GM19467 (cell line): ENCODE data around the gene SPOCK1.

ENCODE experiments used
- ATAC-seq: cut with Tn5 transposase; IDR thresholded peaks from one replicate; pipeline ENCODE4 v1.9.1; 2021; ENCODE audit warnings: mild to moderate bottlenecking, moderate library complexity; ENCODE audit not compliant: unreplicated experiment

Gene SPOCK1

GRCh38 chr5:137333928-137334327 is 165.2 kb downstream of the SPOCK1 start:
- no peak for ATAC-seq

GRCh38 chr5:137333475-137333874 is 165.7 kb downstream of the SPOCK1 start:
- no peak for ATAC-seq

GRCh38 chr5:137332296-137332695 is 166.8 kb downstream of the SPOCK1 start:
- no peak for ATAC-seq

- no peak for ATAC-seq
These were observed 169.4 kb downstream of the SPOCK1 start for GRCh38 chr5:137329586-137330296.

GRCh38 chr5:137328991-137329390 is 170.1 kb downstream of the SPOCK1 start:
- ATAC-seq = no peak

- ATAC-seq = no peak
These were observed 170.7 kb downstream of the SPOCK1 start for GRCh38 chr5:137328463-137328862.

- no peak for ATAC-seq
These were observed 173.4 kb downstream of the SPOCK1 start for GRCh38 chr5:137325721-137326120.

- no peak for ATAC-seq
These were observed 178.8 kb downstream of the SPOCK1 start for GRCh38 chr5:137320056-137321045.

GRCh38 chr5:137318027-137318426 is 181.1 kb downstream of the SPOCK1 start:
- ATAC-seq = no peak

GRCh38 chr5:137316346-137316736 is 182.8 kb downstream of the SPOCK1 start:
- ATAC-seq = no peak

- no peak for ATAC-seq
These were observed 183.4 kb downstream of the SPOCK1 start for GRCh38 chr5:137315534-137316345.

- ATAC-seq = no peak
These were observed 184.0 kb downstream of the SPOCK1 start for GRCh38 chr5:137315109-137315508.

- ATAC-seq = no peak
These were observed 185.5 kb downstream of the SPOCK1 start for GRCh38 chr5:137313526-137314175.

GRCh38 chr5:137312011-137312410 is 187.1 kb downstream of the SPOCK1 start:
- no peak for ATAC-seq

- ATAC-seq = no peak
These were observed 188.9 kb downstream of the SPOCK1 start for GRCh38 chr5:137310051-137310730.

- ATAC-seq = no peak
These were observed 189.8 kb downstream of the SPOCK1 start for GRCh38 chr5:137309290-137309689.

- ATAC-seq = no peak
These were observed 190.8 kb downstream of the SPOCK1 start for GRCh38 chr5:137308311-137308710.

GRCh38 chr5:137306903-137307302 is 192.2 kb downstream of the SPOCK1 start:
- ATAC-seq = no peak

- ATAC-seq = no peak
These were observed 193.0 kb downstream of the SPOCK1 start for GRCh38 chr5:137305971-137306602.
